GM19468 (cell line): ENCODE measurements around the gene CHRM2.

ENCODE experiments used
- ATAC-seq: cut with Tn5 transposase; IDR thresholded peaks from one replicate; pipeline ENCODE4 v1.9.1; 2021; ENCODE audit warnings: mild to moderate bottlenecking, moderate library complexity, moderate number of reproducible peaks; ENCODE audit not compliant: unreplicated experiment; ENCODE audit errors: extremely low read depth

Gene CHRM2

DNA sequence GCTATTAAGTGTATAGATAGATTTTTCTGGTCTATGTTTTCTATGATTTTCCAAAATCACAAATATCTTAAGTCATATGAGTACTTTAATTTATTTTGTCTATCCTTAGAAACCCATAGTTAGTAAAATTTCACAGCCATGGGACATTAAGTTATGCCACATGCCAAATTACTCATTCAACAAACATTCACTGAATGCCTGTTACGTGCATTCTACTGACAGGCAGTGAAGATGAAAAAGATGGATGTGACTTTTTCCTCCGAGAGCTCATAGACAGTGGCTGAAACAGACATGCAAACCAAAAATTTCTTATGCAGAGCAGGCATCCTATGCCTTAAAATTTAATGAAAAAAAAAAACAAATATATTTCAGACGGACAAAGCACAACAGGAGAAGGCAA lies 84.9 kb downstream of the CHRM2 start:
- ATAC-seq = no peak

DNA sequence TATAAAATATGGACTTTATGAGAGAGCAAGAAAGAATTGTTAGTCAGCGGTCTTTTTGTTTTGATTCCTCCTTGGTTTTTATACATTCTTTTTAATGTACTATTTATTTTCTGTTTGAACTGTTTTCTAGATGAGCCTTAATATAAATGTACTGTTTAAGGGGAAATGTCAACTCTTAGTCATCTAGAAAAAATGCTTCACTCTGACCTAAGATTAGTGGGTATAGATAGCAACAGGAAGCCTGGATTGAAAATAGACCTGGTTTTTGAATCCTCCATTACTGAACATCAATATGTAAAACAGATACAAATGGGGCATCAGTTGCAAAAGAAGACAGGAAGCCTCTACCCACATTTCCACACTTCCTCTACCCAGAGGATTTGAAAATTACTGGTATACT lies 87.8 kb downstream of the CHRM2 start:
- no peak for ATAC-seq

DNA sequence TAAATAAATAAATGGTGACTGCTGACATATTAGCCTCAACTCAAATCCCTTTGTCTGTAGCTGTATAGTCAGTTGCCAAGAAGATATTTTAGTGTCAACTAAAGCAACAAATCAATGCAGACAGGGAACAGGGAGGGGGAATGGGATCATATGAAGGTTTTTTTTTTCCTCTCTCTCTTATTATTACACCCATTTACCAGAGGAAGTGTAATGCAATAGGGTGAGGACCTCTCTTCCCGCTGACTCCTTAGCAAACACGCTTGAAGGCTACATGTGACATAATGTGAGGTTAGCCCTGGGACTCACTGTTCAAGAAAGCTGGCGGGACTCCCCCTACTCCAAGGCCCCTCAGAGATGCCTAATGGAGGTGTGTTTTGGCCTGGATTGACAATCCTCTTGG lies 88.2 kb downstream of the CHRM2 start:
- ATAC-seq = no peak

DNA sequence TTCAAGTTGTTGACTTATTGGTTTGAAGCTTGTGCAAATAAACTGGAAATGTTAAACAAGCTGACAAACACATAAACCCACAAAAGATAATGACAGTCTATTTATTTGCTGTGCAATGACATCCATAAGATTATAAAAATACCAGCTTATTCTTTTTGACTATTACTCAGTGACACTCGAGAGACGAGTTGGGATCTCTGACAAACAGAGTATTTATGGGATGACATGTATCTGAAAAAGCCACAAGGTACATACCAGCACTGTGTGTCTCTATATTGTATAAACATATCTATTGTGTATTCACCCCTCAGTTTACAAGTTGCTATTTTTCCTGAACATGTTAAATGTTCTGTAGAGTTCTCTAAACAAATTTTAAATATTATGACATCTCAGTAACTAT lies 88.9 kb downstream of the CHRM2 start:
- no peak for ATAC-seq

DNA sequence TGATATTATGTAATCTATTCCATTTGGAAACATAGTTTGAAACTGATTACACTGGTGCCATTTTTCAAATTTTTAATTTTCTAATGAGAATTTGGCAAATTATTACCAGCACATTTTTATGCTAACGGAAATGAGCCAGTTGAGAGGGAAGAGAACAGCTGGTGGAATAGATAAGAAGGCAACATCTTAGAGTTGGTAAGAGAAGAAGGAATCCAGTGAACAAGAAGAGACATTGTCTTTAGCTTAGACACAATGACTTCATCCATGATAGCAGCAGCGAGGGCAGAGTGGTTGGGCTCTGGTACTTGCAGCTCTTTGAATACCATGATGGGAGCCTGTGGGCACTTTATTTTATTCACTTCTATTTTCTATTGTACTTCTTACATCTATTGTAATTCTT lies 89.6 kb downstream of the CHRM2 start:
- no peak for ATAC-seq

DNA sequence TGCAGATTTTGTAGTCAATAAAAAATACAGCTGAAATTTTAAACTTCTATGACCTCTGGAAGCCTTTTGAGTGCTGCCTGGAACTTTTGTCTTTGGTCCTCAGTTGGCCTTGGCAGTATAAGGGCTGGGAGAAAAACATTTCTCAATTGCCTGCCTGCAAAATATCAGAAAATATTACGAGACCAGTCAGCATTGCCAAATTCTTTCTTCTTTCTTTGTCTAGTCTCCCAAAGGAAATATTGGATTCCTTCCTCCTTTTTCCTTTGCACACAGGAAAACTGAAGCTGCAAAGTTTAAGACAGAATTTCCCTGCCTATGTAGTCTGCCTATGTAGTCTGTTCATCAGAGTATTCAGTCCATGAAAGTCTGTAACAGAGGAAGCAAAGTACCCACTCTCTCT lies 95.9 kb downstream of the CHRM2 start:
- ATAC-seq = no peak

DNA sequence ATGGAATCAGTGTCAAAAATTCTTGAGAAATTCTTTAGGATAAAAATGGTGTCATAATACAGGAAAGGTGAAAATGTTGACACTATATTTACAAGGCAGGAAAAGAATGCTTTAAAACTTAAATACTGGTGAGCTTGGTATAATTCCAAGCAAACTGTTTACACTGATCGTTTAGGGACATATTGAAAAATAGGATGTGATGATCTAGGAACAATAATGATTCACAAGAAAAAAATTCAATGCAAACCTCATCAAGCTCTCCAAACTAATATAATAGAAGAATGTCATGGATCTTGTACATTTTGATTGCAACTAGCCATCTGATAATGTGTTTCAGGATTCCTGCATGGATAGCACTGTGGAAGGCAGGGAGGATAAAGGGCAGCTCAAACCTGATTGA lies 98.4 kb downstream of the CHRM2 start:
- no peak for ATAC-seq

DNA sequence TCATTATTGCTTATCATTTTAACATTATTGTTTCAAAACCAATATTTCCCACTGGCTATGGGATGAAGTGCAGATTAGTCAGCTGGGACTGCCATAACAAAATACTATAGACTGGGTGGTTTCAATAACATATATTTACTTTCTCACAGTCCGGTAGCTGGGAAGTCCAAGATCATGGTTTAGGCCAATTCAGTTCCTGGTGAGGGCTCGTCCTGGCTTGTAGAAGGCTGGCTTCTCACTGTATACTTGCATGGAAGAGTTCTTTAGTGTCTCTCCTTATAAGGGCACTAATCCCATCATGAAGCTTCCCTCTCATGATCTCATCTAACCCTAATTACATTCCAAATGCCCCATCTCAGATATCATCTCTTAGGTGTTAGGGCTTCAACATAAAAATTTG lies 101.3 kb downstream of the CHRM2 start:
- no peak for ATAC-seq

DNA sequence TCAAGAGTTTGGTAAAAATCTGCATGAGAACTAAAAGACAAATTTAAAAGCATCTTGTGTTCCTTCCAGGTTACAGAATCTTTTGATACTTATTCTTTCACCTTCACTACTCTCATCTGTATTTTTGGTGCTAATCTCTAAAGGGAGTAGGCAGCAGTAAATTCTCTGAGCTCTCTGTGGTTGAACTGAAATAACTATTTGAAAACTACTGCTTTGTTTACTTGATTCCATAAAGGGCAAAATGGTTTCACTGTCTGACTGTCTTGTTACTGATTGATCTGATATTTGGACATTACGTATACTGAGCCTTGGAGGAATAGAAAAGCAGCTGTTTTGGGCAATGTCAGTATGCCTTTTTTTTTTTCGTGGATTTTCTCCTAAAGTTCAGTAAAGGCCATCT lies 103.3 kb downstream of the CHRM2 start:
- no peak for ATAC-seq

DNA sequence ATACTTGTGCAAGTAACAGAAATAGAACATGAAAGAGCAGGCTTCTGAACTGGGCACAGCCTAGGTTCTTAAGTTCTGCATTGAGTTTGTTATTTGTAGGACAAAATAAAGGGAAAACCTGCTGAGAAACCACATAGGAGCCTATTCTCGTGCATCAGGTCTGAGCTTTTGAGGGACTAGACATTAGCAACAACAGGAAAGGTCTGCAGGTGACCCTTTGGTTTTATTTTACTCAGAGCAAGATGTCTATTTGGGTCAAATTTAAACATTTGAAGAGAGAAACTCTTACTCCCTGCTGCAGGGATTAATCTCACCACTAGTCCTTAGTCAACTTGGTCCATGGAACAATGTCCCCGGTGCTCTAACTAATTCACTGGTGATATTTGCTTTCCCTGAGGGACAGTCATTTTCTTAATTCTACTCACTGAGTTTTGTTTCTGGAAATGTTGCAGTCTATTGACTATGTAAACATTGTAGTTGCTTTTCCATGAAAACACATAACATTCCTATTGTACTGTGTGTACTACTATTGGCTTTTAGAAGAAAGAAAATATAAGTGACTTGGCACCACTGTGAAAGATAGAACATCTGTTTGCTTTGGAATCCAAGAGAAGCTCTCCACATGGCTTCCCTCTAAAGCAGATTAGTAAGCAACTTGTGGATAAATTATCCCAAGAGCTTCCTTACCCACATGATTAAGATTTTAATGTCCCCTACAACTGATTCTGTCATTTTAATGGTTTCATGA lies 108.2 kb downstream of the CHRM2 start:
- ATAC-seq = no peak

DNA sequence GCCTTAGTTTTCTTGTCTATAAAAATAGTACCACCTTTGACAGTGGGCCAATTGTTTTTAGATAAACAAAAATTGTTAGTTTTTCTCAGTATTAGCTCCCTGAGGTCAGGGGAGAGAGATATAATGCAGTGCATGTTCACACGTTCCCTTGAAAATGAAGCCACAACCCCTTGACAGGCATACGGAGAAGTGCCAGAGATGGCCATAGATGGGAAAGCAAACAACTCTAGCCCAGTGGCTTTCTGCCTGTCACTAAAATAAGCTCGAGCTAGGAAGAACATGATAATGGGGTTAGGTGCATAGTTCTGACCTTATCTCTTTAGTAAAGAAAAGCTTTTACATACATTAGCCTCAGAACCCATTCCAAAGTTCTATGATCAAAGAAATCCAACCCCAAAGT lies 124.9 kb downstream of the CHRM2 start:
- ATAC-seq = no peak

DNA sequence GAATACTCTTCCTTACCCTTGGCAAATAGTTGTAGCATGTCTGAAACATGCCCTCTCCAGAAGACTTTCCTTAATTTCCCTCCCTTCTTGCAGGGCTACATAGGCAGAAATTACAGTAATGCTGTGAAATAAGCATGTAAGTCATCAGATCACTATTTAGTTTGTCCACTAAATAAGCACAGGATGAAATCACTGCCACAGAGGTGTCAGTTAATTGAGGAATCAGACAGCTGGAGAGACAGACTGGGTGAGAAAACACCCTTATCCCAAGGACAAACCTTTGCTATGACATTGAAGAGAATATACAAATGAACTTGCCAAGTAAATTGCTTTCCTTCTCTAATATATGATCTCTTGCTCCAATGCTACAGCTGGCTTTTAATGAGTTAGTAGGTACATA lies 129.3 kb downstream of the CHRM2 start:
- ATAC-seq = no peak

DNA sequence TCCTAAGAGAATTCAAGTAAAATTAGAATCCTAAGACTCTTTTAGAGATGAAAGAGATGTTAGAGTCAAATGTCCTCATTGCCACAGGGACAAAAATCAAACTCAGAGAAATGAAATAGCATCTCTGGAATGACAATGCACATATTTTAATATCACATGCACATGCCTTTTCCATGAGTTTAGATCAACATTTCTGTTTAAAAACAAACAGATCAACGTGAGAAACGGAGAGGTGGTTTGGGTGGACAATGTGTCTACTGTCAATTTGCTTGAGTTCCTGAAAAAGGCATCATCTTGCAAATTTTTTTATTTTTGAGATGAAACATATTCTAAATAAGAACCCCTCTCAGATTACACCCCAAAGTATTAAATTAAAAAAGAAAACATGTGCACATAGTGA lies 130.0 kb downstream of the CHRM2 start:
- no peak for ATAC-seq

DNA sequence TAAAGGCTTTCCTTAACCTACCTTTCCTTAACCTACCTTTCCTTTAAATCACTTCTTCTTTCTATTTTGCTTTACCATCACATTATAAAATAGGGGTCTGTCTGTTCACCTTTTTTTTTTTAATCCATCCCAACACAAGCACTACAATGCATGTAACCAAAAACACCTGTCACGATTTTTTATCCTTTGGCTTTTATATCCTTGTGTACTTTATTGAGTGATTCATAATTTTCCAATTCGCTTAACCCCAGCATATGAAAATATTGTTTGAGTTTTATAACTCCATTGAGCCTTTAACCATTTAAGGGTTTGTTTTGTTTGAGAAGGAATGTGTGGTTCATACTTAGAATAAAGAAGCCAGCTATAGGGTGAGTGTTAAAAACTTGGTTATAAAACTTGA lies 132.2 kb downstream of the CHRM2 start:
- ATAC-seq = no peak

DNA sequence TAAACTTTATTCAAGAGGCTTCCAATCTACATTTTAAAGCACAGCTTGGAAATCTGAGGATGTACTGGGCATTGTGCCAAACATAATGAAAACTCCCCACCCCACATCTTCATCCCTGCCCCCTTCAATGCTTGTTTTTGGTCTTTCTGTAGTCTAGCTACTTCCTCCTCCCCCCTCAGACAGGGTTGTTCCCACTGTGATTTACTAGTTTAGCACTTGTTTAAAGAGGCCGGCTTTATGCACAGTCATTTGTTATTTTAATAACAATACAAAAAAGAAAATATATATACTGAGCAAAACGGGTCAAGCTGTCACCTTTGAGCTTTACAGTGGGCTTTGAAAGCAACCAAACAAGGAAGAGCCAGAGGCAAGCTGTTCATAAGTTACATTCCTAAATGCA lies 132.6 kb downstream of the CHRM2 start:
- ATAC-seq = no peak

DNA sequence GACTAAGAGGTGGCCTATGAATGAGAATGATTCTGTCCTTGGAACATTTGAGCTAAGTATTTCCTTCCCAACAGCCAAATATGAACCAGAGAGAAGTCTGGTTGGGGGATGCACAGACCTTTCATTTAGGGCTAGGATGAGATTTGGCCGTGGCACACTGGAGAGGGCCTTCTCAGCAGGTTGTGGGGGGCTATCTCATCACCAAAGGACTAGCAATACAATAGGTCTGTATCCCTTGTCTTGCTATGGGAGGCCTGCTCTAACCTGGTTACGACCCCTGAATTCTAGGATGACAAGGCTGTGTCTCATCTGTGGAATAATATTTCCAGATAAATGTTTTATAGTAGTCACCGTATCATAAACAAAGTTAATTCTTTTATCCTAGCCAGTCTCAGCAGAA lies 133.0 kb downstream of the CHRM2 start:
- ATAC-seq = no peak

DNA sequence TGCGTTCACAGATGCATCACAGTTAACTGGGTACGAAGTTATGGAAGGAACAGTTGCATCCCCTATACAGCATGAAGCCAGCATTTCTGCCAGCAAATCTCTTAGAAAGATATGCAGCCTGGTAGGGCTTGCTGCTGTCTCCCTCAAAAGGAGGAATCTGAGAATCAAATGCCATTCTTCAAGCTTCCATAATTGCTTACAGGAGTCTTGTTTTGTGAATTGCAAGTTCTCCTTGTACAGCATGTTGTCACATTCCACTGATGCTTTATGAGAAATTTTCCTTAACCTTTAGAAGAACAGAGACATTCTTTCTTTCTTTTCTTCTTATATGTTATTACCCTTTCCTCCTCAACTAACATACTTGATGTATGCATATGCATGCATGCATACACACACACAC lies 134.6 kb downstream of the CHRM2 start:
- ATAC-seq = no peak

DNA sequence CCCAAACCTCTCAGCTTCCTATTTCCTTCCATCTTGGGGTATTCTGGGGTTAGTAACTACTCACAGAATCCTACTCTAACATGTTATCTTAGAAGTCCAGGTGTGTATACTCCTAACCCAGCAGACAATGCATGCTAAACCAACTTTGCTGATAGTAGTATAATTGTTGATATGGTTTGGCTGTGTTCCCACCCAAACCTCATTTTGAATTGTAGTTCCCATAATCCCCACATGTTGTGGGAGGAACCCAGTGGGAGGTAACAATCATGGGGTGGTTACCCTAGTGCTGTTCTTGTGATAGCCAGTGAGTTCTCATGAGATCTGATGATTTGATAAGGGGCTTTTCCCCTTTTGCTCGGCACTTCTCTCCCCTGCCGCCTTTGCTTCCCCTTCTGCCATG lies 135.1 kb downstream of the CHRM2 start:
- ATAC-seq = no peak

DNA sequence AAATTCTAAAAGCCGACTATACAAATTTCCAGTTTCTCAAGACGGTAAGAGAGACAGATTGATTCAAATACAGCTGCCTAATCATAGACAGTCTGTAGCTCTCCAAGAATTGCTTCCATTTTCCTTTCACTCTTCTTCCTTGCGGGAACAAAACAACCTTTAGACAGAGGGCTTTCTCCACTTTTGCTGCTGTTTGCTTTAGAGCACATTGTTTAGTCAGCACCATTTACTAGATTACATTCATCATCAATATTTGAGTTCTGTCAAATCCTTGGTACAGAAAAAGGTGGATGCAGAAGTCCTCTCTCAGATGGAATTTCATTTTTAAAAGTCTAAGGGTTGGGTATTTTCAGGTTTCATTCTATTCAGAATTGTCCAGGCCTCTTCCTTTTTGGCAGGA lies 137.4 kb downstream of the CHRM2 start:
- ATAC-seq = no peak

DNA sequence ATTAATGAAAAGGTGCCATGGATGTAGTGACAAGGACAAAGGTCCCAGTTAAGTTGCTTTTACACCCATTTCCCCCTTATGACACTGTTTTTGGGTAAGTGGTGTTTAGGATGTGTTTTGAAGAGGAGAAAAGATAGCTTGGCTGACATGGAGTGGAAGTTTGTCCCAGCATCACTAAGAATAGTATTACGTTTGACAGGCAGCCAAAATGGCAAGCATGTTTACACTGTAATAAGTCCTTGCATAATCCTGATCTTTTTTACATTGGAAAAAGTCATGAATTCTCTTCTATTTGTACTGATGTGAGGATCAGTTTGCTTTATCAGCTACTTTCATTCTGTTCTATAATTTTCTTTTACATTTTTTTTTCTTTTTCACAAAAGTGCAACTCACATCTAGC lies 137.8 kb downstream of the CHRM2 start:
- ATAC-seq = no peak

DNA sequence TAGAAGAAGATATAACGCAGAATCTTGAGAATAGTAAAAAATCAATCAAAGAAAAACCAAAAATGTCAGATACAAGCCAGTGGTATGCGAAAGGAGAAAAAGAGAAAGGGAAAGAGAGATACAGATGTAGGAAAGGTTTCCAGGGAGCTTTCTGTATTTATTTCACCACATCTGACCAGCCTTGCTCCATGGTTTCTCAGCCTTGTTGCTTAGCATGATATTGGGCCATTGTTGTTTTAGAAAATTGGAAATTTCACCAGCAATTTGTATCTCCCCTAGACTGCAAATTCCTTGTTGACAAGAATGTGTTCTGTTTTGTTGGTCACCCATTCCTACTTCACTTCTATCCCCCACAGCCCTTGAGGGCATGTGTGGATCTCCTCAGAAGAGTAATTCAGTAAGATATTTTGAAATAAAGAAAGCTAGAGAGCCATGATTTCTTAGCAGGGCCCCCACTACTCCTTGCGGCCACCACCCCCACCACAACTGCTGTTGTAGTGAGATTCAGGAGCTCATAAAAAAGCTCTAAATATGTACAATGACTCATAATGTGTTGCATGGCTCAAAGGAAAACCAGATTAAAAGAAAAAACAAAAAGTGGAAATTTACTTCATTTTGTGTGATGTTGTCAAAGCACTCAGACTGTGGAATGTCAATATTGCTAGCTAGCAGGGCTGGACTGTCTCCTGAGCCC lies 138.7 kb downstream of the CHRM2 start:
- no peak for ATAC-seq

DNA sequence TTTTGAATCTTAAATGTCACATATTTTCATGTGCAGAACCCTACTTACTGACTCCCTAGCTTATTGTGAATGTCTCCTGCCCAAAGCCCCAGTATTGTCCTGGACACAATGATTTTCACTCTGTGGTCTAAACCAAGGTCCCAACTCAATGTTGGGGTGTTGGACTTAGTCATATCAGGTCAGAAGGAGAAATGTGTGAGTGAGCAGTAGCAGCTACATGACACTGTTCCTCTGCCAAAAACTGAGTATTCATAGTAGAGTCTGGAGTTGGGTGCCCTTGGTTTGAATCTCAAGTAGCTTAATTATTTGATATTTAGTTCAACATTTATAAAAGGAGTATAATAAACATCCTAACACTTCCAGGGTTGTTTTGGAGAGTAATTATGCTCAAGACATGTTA lies 141.0 kb downstream of the CHRM2 start:
- no peak for ATAC-seq
